Vagina (tissue), 2 donors: Measurements from ENCODE around the gene TST.

Source experiments
- CTCF ChIP-seq, 3 experiments: fragments of 450-650 bp in 2 of 3; fragments of 200-600 bp in 1 of 3; sonication (generic) in 1 of 3; IDR thresholded peaks; one replicate each; pipeline ENCODE4 v1.5.1; 2017 to 2019; ENCODE audit warnings: antibody characterized with exemption in 3 of 3, mild to moderate bottlenecking in 2 of 3, moderate library complexity in 2 of 3
- POLR2A ChIP-seq, 2 donors: fragments of 450-650 bp; IDR thresholded peaks; one replicate each; pipeline ENCODE4 v1.6.1; 2017; ENCODE audit warnings: antibody characterized with exemption in 2 of 2, mild to moderate bottlenecking in 2 of 2, moderate library complexity in 2 of 2

GRCh38 chr22:37007651-37008050 lies 11.6 kb downstream of the TST start:
- TF ChIP-seq CTCF (IDR thresholded peaks at IDR 0.05) (no peak), POLR2A (IDR thresholded peaks at IDR 0.05) (no peak)
